EL (cell line): ENCODE data around the gene MYO3A.
"Not testable (repeated sequence)": the region's sequence is repeated elsewhere in the genome, so short reads cannot be mapped to it uniquely, and the experiment has no call there.

Source experiments
- DNase-seq: peaks from one replicate; pipeline ENCODE4 v3.0.0-alpha.2; 2016

MYO3A gene

GRCh38 chr10:26090026-26090425, 156.0 kb downstream of the MYO3A start:
- no peak for DNase-seq

- DNase-seq, result no peak
Measured at GRCh38 chr10:26090762-26091161, 156.7 kb downstream of the MYO3A start.

GRCh38 chr10:26093229-26093628, 159.2 kb downstream of the MYO3A start:
- no peak for DNase-seq

GRCh38 chr10:26095781-26096180, 161.8 kb downstream of the MYO3A start:
- DNase-seq, result no peak

- DNase-seq, result not testable (repeated sequence)
Measured at GRCh38 chr10:26097549-26097948, 163.5 kb downstream of the MYO3A start.

- DNase-seq, result peak; percentile 39
Measured at GRCh38 chr10:26112532-26112931, 178.5 kb downstream of the MYO3A start.

GRCh38 chr10:26138613-26139012, 204.6 kb downstream of the MYO3A start:
- no peak for DNase-seq

- DNase-seq, result no peak
Measured at GRCh38 chr10:26156019-26156418, 222.0 kb downstream of the MYO3A start.

- DNase-seq, result no peak
Measured at GRCh38 chr10:26157734-26158133, 223.7 kb downstream of the MYO3A start.

- DNase-seq, result no peak
Measured at GRCh38 chr10:26169466-26169865, 235.4 kb downstream of the MYO3A start.

GRCh38 chr10:26172131-26172530, 238.1 kb downstream of the MYO3A start:
- DNase-seq, result no peak

- no peak for DNase-seq
Measured at GRCh38 chr10:26173837-26174236, 239.8 kb downstream of the MYO3A start.

GRCh38 chr10:26177341-26177740, 243.3 kb downstream of the MYO3A start:
- no peak for DNase-seq

- DNase-seq, result no peak
Measured at GRCh38 chr10:26194275-26194674, 260.2 kb downstream of the MYO3A start.

GRCh38 chr10:26197248-26197647, 263.2 kb downstream of the MYO3A start:
- DNase-seq, result no peak

GRCh38 chr10:26198119-26198518, 264.1 kb downstream of the MYO3A start:
- DNase-seq, result no peak

- DNase-seq, result no peak
Measured at GRCh38 chr10:26199841-26200240, 265.8 kb downstream of the MYO3A start.

- DNase-seq, result no peak
Measured at GRCh38 chr10:26205223-26205622, 271.2 kb downstream of the MYO3A start.

- DNase-seq, result no peak
Measured at GRCh38 chr10:26211781-26212444, 277.9 kb downstream of the MYO3A start.

- no peak for DNase-seq
Measured at GRCh38 chr10:26212511-26212910, 278.5 kb downstream of the MYO3A start.

- DNase-seq, result no peak
Measured at GRCh38 chr10:26213157-26213800, 279.2 kb downstream of the MYO3A start.

GRCh38 chr10:26214004-26214403, 280.0 kb downstream of the MYO3A start:
- DNase-seq, result no peak

GRCh38 chr10:26214551-26215395, 280.7 kb downstream of the MYO3A start:
- no peak for DNase-seq

- DNase-seq, result no peak
Measured at GRCh38 chr10:26215396-26215934, 281.4 kb downstream of the MYO3A start.
